GM20431 (cell line): ENCODE measurements around the gene NAXD.
"Not testable (repeated sequence)": the region's sequence is repeated elsewhere in the genome, so short reads cannot be mapped to it uniquely, and the experiment has no call there.

Source experiments
- in situ Hi-C: fragments of 300-500 bp; cut with MseI, MboI; formaldehyde crosslinking; loops from one replicate; pipeline ENCODE4 v1.15.0; 2020; ENCODE audit warnings: low sequenced_read_pairs; ENCODE audit not compliant: unreplicated experiment

The NAXD gene

GRCh38 chr13:110657196-110657595 lies 41.9 kb downstream of the NAXD start:
- in situ Hi-C loops, result no loop called here

GRCh38 chr13:110658218-110658911 lies 43.0 kb downstream of the NAXD start:
- in situ Hi-C loops, result not testable (repeated sequence)

GRCh38 chr13:110661256-110661655 lies 45.9 kb downstream of the NAXD start:
- in situ Hi-C loops, result no loop called here

GRCh38 chr13:110662091-110662490 lies 46.7 kb downstream of the NAXD start:
- in situ Hi-C loops, result no loop called here

GRCh38 chr13:110662777-110663443 lies 47.6 kb downstream of the NAXD start:
- in situ Hi-C loops, result no loop called here

GRCh38 chr13:110663491-110663890 lies 48.1 kb downstream of the NAXD start:
- in situ Hi-C loops, result no loop called here

- in situ Hi-C loops, result no loop called here
Measured at GRCh38 chr13:110664041-110664440, 48.7 kb downstream of the NAXD start.

- in situ Hi-C loops, result no loop called here
Measured at GRCh38 chr13:110664673-110665072, 49.3 kb downstream of the NAXD start.

GRCh38 chr13:110665491-110666254 lies 50.3 kb downstream of the NAXD start:
- in situ Hi-C loops, result no loop called here

GRCh38 chr13:110666255-110666533 lies 50.8 kb downstream of the NAXD start:
- in situ Hi-C loops, result no loop called here

GRCh38 chr13:110669036-110669435 lies 53.7 kb downstream of the NAXD start:
- in situ Hi-C loops, result no loop called here

- in situ Hi-C loops, result not testable (repeated sequence)
Measured at GRCh38 chr13:110669814-110670213, 54.5 kb downstream of the NAXD start.

GRCh38 chr13:110676595-110677587 lies 61.5 kb downstream of the NAXD start:
- in situ Hi-C loops, result no loop called here

GRCh38 chr13:110677731-110678545 lies 62.6 kb downstream of the NAXD start:
- in situ Hi-C loops, result no loop called here

GRCh38 chr13:110680852-110681251 lies 65.5 kb downstream of the NAXD start:
- in situ Hi-C loops, result no loop called here

- in situ Hi-C loops, result no loop called here
Measured at GRCh38 chr13:110681868-110682550, 66.7 kb downstream of the NAXD start.

- in situ Hi-C loops, result no loop called here
Measured at GRCh38 chr13:110682746-110683145, 67.4 kb downstream of the NAXD start.

GRCh38 chr13:110683203-110683883 lies 68.0 kb downstream of the NAXD start:
- in situ Hi-C loops, result no loop called here
